GM12878 (cell line): ENCODE measurements around the gene MVB12B. TPM values are rescaled to one million over a fixed set of nuclear protein-coding genes. Genes with fewer than 3 reads are reported as not detected.

Experiments
- ATAC-seq: fragments of 200-7000 bp; cut with Tn5 transposase; 3 replicates; pipeline ENCODE4 v1.9.1; 2020; ENCODE audit warnings: mild to moderate bottlenecking, moderate library complexity
- BruUV-seq: library from RNA; stranded (reverse); fragments of 400-500 nt; replicated peaks from 2 replicates; lab custom pipeline; 2021; lab: Mats Ljungman, UMichigan
- CTCF ChIA-PET: fragments of 300-600 bp; sonication (Branson Sonifier 250); formaldehyde crosslinking; extraction: SDS; loops from one replicate; lab custom pipeline; 2021; ENCODE audit warnings: inconsistent platforms; lab: Yijun Ruan, JAX
- POLR2A ChIA-PET: fragments of 350-600 bp; formaldehyde crosslinking; extraction: SDS; loops from one replicate; lab custom pipeline; 2021; ENCODE audit warnings: inconsistent platforms; lab: Charles Lee
- RAD21 ChIA-PET: fragments of 300-600 bp; sonication (Branson Sonifier 250); formaldehyde crosslinking; loops from one replicate; lab custom pipeline; 2023; ENCODE audit warnings: antibody characterized with exemption; ENCODE audit not compliant: unreplicated experiment; lab: Charles Lee
- SMC1A ChIA-PET: fragments of 300-600 bp; sonication (Branson Sonifier 250); formaldehyde crosslinking; loops from one replicate; lab custom pipeline; 2023; ENCODE audit not compliant: unreplicated experiment, uncharacterized antibody; lab: Charles Lee
- DNase-seq: peaks from one replicate; pipeline ENCODE4 v3.0.0-alpha.2; 2011; ENCODE audit warnings: low read depth, low spot score
- FAIRE-seq: peaks from 3 replicates; lab custom pipeline; 2011; peaks lifted over from hg19 to GRCh38; lab: Jason Lieb, UNC
- H2AFZ ChIP-seq: 2 replicates; pipeline ENCODE4 v1.6.0; 2011; ENCODE audit warnings: low read depth, low read length, control low read depth; ENCODE audit not compliant: control insufficient read depth
- H3K27ac ChIP-seq: 2 replicates; pipeline ENCODE4 v1.5.1; 2011; ENCODE audit warnings: control low read depth; ENCODE audit not compliant: control insufficient read depth, insufficient read depth
- H3K27me3 ChIP-seq, 2 experiments: replicated peaks in 1 of 2; 2 replicates each; pipeline versions ENCODE4 v1.6.0 to v1.6.1; 2011; ENCODE audit warnings: low read length in 1 of 2; ENCODE audit not compliant: control insufficient read depth in 2 of 2, insufficient read depth in 2 of 2
- H3K36me3 ChIP-seq, 2 experiments: 2 replicates each; pipeline ENCODE4 v1.5.1; 2011; ENCODE audit warnings: low read length in 1 of 2; ENCODE audit not compliant: control insufficient read depth in 2 of 2, insufficient read depth in 2 of 2
- H3K4me1 ChIP-seq: 2 replicates; pipeline ENCODE4 v1.6.1; 2011; ENCODE audit warnings: mild to moderate bottlenecking, low read length, moderate library complexity, mixed read lengths; ENCODE audit not compliant: control insufficient read depth, insufficient read depth
- H3K4me2 ChIP-seq: 2 replicates; pipeline ENCODE4 v1.6.0; 2011; ENCODE audit warnings: control low read depth; ENCODE audit not compliant: control insufficient read depth, insufficient read depth
- H3K4me3 ChIP-seq: fragments of 200-600 bp; sonication (generic); 2 replicates; pipeline ENCODE4 v1.5.1; 2016
- H3K79me2 ChIP-seq: 2 replicates; pipeline ENCODE4 v1.6.0; 2011; ENCODE audit warnings: low read length; ENCODE audit not compliant: control insufficient read depth, insufficient read depth
- H3K9ac ChIP-seq: 2 replicates; pipeline ENCODE4 v1.8.0; 2011; ENCODE audit warnings: low read length, control low read depth, mixed read lengths; ENCODE audit not compliant: control insufficient read depth, insufficient read depth
- H3K9me3 ChIP-seq: replicated peaks from 3 replicates; pipeline ENCODE4 v1.5.1; 2011; ENCODE audit warnings: mild to moderate bottlenecking, low read length; ENCODE audit not compliant: control insufficient read depth, insufficient read depth
- H4K20me1 ChIP-seq: 2 replicates; pipeline ENCODE4 v1.6.0; 2011; ENCODE audit not compliant: control insufficient read depth, insufficient read depth
- BHLHE40 ChIP-seq, 2 experiments: fragments of 450-650 bp in 1 of 2; IDR thresholded peaks; 2 replicates each; pipeline ENCODE4 v1.6.1; 2011 to 2017; ENCODE audit warnings: low read depth in 2 of 2, borderline replicate concordance in 1 of 2, improper control_type of control experiment in 1 of 2, low read length in 1 of 2, mild to moderate bottlenecking in 1 of 2
- CHD4 ChIP-seq: fragments of 200-600 bp; sonication (generic); IDR thresholded peaks from 2 replicates; pipeline ENCODE4 v1.6.1; 2016; ENCODE audit warnings: mild to moderate bottlenecking
- ESRRA ChIP-seq: IDR thresholded peaks from 2 replicates; pipeline ENCODE4 v1.6.1; 2012; ENCODE audit warnings: mild to moderate bottlenecking, low read length, improper control_type of control experiment
- ETV6 ChIP-seq, 2 experiments: fragments of 450-650 bp in 1 of 2; IDR thresholded peaks in 1 of 2; conservative IDR thresholded peaks in 1 of 2; 2 replicates each; pipeline ENCODE4 v1.6.1; 2014; ENCODE audit warnings: antibody characterized with exemption in 1 of 2, borderline replicate concordance in 1 of 2, low read depth in 1 of 2, mild to moderate bottlenecking in 1 of 2, moderate library complexity in 1 of 2
- MXI1 ChIP-seq: fragments of 150-350 bp; IDR thresholded peaks from 2 replicates; pipeline ENCODE4 v1.6.1; 2011; ENCODE audit warnings: low read depth, mild to moderate bottlenecking, inconsistent platforms, low read length, improper control_type of control experiment
- POLR2AphosphoS5 ChIP-seq: IDR thresholded peaks from 2 replicates; pipeline ENCODE4 v1.6.1; 2011; ENCODE audit warnings: mild to moderate bottlenecking, low read length, inconsistent platforms
- SIN3A ChIP-seq: IDR thresholded peaks from 2 replicates; pipeline ENCODE4 v1.6.1; 2012; ENCODE audit warnings: low read depth, low read length, improper control_type of control experiment
- SMAD5 ChIP-seq: IDR thresholded peaks from 2 replicates; pipeline ENCODE4 v1.6.1; 2016; ENCODE audit warnings: antibody characterized with exemption, low read depth
- TAF1 ChIP-seq: IDR thresholded peaks from 2 replicates; pipeline ENCODE4 v1.6.1; 2011; ENCODE audit warnings: mild to moderate bottlenecking, low read depth, low read length, borderline replicate concordance
- TCF12 ChIP-seq: IDR thresholded peaks from 2 replicates; pipeline ENCODE4 v1.6.1; 2011; ENCODE audit warnings: low read depth, mild to moderate bottlenecking, low read length
- TCF7 ChIP-seq: IDR thresholded peaks from 2 replicates; pipeline ENCODE4 v1.6.1; 2014; ENCODE audit warnings: antibody characterized with exemption, borderline replicate concordance
- ZBED1 ChIP-seq: IDR thresholded peaks from 2 replicates; pipeline ENCODE4 v1.6.1; 2016; ENCODE audit warnings: borderline replicate concordance
- WGBS: methylation state at CpG from one replicate; pipeline ENCODE4 v1.1.6; 2016; ENCODE audit warnings: low lambda C conversion rate; ENCODE audit not compliant: insufficient replicate concordance, insufficient coverage; ENCODE audit errors: missing lambda C conversion rate; 5-methylcytosine and 5-hydroxymethylcytosine counted together
- in situ Hi-C: fragments of 300-500 bp; cut with MboI; formaldehyde crosslinking; loops from 9 replicates; pipeline ENCODE4 v1.14.3; 2018; ENCODE audit warnings: mixed read lengths
- intact Hi-C: fragments of 100-400 bp; cut with micrococcal nuclease; formaldehyde crosslinking; loops from one replicate; pipeline ENCODE4 v1.14.2; 2022; ENCODE audit not compliant: unreplicated experiment
- polyA plus RNA-seq, 11 experiments: library from polyadenylated mRNA; depleted of rRNA in 4 of 11; unstranded in 6 of 11; stranded (reverse) in 5 of 11; fragments of >200 nt; fragmentation: Nextera tagmentation in 4 of 11; fragmentation: Illumina TruSeq in 1 of 11; extraction: Ambion mirVana in 4 of 11; extraction: Trizol in 1 of 11; gene quantifications; 1 replicate in 1 of 11; 2 replicates in 10 of 11; pipeline versions ENCODE4 v1.2.1 to v1.2.3, GENCODE V29; 2011 to 2016; ENCODE audit warnings: inconsistent platforms in 2 of 11, missing spikeins in 2 of 11, low read depth in 1 of 11
- total RNA-seq, 4 experiments: library from RNA; depleted of rRNA in 3 of 4; stranded (reverse); fragments of >200 nt in 3 of 4; fragmentation: Illumina TruSeq in 1 of 4; extraction: Trizol in 1 of 4; gene quantifications; 2 replicates each; pipeline versions ENCODE4 v1.2.1 to v1.2.3, GENCODE V29; 2013 to 2021
- TF ChIP-seq, protein P1 (sequence below): IDR thresholded peaks from 2 replicates; pipeline ENCODE4 v1.6.1; 2012; ENCODE audit warnings: low read depth, low read length, improper control_type of control experiment
- TF ChIP-seq, protein P2 (sequence below): IDR thresholded peaks from 2 replicates; pipeline ENCODE4 v1.6.1; 2012; ENCODE audit warnings: low read depth, low read length, improper control_type of control experiment

Gene MVB12B
- total and polyA plus RNA-seq, 10 of the 15 experiments (the other 5 are each of a cell fraction or from before 2014, with no cell fraction given) = 0.08 TPM; not detected in 9

DNA sequence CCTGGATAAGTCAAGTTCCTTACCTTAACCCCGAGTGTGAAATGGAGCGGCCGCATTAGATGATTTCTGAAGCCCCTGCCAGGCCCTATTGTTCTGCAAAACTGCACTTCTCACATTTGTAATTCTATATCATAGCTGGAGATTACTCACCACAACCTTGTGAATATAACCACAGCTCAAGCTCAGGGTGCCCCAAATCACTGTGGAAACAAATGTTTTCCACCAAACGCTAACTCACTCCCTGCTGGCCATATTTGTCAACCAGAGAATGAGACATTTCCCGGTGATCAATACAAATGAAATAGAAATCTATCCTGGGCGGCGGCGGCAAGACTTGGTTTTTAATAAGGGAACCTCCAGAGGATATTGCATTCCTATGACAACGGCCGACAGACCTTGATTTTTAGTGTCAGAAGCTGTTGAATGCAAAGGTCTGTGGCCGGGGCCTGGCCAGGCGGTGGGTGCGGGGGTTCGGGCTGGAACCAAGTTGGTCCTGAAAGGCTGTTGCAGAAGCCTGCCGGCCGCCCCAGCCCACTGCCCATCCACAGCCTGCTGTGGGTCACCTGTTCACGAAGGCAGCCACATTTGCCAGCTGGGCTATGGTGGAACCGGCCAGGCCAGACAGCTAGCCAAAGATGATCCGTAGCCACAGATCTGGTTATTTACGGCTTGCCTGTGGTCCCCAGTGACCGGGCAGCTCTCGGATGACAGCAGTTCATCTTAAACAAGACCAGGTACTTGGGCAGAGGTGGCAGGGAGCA, 193.2 kb downstream of the MVB12B start (continued):
- TF ChIP-seq SIN3A = no peak
- no peak for TF ChIP-seq TAF1

DNA sequence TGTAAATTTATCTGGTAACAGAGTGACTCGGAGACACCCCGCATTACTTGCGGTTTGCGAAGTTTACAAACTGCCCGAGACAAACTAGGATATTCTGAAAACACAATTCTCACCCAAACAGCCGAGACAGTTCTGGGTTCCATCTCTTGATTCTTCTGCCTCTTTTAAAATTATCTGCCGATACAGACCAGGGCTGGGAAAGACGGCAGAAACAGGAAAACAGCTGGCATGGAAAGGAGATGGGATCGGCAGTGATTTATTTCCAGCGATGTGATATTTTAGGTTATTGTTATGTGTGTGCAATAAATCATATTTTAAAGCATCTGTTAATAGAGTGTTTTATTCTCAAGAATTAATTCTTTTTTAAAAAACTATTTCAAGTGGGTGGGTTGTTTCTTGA, 193.8 kb downstream of the MVB12B start:
- Histone ChIP-seq H2AFZ (no peak overlapping the region), H3K9me3 (no peaks in the 10 kb centered on the region), H3K27me3 (peaks cover 5 to 13% of the 10 kb centered on the region in 2 experiments), H3K4me2 (no peak overlapping the region), H4K20me1 (no peaks in the 10 kb centered on the region), H3K79me2 (no peaks in the 10 kb centered on the region), H3K9ac (no peak overlapping the region), H3K36me3 (no peaks in the 10 kb centered on the region), H3K4me3 (no peak overlapping the region), H3K27ac (no peak overlapping the region), H3K4me1 (peaks cover 7% of the 10 kb centered on the region)
- FAIRE-seq = no peak
- no TSS peak for BruUV-seq
- CTCF ChIA-PET = no interaction called here
- intact Hi-C loops (no loop called here), in situ Hi-C loops (no loop called here)
- no peak for DNase-seq
- TF ChIP-seq SMAD5 (no peak), CHD4 (no peak), ZBED1 (no peak), POLR2AphosphoS5 (no peak), ESRRA (no peak), MXI1 (no peak), TCF12 (no peak), BHLHE40 (IDR thresholded peaks at IDR 0.05; ENCODE audit: borderline replicate concordance in 1 of 2, low read depth in 2 of 2, low read length in 1 of 2) (no peak), ETV6 (conservative IDR thresholded peaks at IDR 0.05 in 1 of 2, IDR thresholded peaks at IDR 0.05 in 1 of 2; ENCODE audit: borderline replicate concordance in 1 of 2, low read depth in 1 of 2) (no peak), TCF7 (no peak)
- TF ChIP-seq, protein P1, sequence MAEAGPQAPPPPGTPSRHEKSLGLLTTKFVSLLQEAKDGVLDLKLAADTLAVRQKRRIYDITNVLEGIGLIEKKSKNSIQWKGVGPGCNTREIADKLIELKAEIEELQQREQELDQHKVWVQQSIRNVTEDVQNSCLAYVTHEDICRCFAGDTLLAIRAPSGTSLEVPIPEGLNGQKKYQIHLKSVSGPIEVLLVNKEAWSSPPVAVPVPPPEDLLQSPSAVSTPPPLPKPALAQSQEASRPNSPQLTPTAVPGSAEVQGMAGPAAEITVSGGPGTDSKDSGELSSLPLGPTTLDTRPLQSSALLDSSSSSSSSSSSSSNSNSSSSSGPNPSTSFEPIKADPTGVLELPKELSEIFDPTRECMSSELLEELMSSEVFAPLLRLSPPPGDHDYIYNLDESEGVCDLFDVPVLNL = no peak
- TF ChIP-seq, protein P2, sequence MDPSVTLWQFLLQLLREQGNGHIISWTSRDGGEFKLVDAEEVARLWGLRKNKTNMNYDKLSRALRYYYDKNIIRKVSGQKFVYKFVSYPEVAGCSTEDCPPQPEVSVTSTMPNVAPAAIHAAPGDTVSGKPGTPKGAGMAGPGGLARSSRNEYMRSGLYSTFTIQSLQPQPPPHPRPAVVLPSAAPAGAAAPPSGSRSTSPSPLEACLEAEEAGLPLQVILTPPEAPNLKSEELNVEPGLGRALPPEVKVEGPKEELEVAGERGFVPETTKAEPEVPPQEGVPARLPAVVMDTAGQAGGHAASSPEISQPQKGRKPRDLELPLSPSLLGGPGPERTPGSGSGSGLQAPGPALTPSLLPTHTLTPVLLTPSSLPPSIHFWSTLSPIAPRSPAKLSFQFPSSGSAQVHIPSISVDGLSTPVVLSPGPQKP = no peak
- POLR2A ChIA-PET = no interaction called here
- RAD21 ChIA-PET = no interaction called here
- ATAC-seq = no peak
- 79% methylated on average over 10 of the region's 10 CpGs for WGBS
- SMC1A ChIA-PET = interaction anchor here (0.6 kb wide), 1 partner anchor 73 kb away, joined by 3 read pairs; no protein-coding TSS in a partner anchor
